Spleen (tissue), 11 donors: ENCODE results near the gene GRIN1. TPM values are rescaled to one million over a fixed set of nuclear protein-coding genes. Genes with fewer than 3 reads are reported as not detected.

Source experiments
- DNase-seq: peaks from one replicate; pipeline ENCODE4 v3.0.0-alpha.2; 2020
- H3K27ac ChIP-seq, 8 donors: fragments of 200-600 bp; sonication (generic) in 7 of 8; 1 replicate in 4 of 8; 2 replicates in 4 of 8; pipeline versions ENCODE4 v1.5.0 to v1.8.0; 2016 to 2021; ENCODE audit warnings: inconsistent platforms in 4 of 8, mild to moderate bottlenecking in 4 of 8, moderate library complexity in 1 of 8
- H3K27me3 ChIP-seq, 7 donors: fragments of 200-600 bp; sonication (generic) in 6 of 7; replicated peaks in 1 of 7; 1 replicate in 4 of 7; 2 replicates in 3 of 7; pipeline versions ENCODE4 v1.5.0 to v1.8.0; 2016 to 2021; ENCODE audit warnings: inconsistent platforms in 3 of 7, mild to moderate bottlenecking in 1 of 7
- H3K36me3 ChIP-seq, 6 donors: fragments of 200-600 bp; sonication (generic) in 5 of 6; 1 replicate in 4 of 6; 2 replicates in 2 of 6; pipeline versions ENCODE4 v1.5.0 to v1.8.0; 2016 to 2021; ENCODE audit warnings: inconsistent platforms in 2 of 6
- H3K4me1 ChIP-seq, 6 donors: fragments of 200-600 bp; sonication (generic) in 5 of 6; 1 replicate in 3 of 6; 2 replicates in 3 of 6; pipeline versions ENCODE4 v1.5.0 to v1.8.0; 2016 to 2021; ENCODE audit warnings: inconsistent platforms in 3 of 6
- H3K4me3 ChIP-seq, 8 donors: fragments of 200-600 bp; sonication (generic) in 7 of 8; 1 replicate in 4 of 8; 2 replicates in 4 of 8; pipeline versions ENCODE4 v1.5.0 to v1.8.0; 2016 to 2021; ENCODE audit warnings: inconsistent platforms in 4 of 8, mild to moderate bottlenecking in 4 of 8, moderate library complexity in 2 of 8
- H3K9me3 ChIP-seq, 8 donors: fragments of 200-600 bp; sonication (generic) in 7 of 8; 1 replicate in 4 of 8; 2 replicates in 4 of 8; pipeline versions ENCODE4 v1.5.0 to v1.8.0; 2016 to 2021; ENCODE audit warnings: inconsistent platforms in 4 of 8
- CTCF ChIP-seq, 11 experiments: fragments of 200-600 bp in 7 of 11; fragments of 450-650 bp in 4 of 11; sonication (generic) in 4 of 11; IDR thresholded peaks in 8 of 11; conservative IDR thresholded peaks in 3 of 11; 1 replicate in 7 of 11; 2 replicates in 4 of 11; pipeline versions ENCODE4 v1.4.0 to v1.8.0; 2016 to 2021; ENCODE audit warnings: antibody characterized with exemption in 11 of 11, inconsistent platforms in 4 of 11, mild to moderate bottlenecking in 1 of 11
- POLR2A ChIP-seq, 3 donors: fragments of 450-650 bp; IDR thresholded peaks; one replicate each; pipeline ENCODE4 v1.5.1; 2017; ENCODE audit warnings: antibody characterized with exemption in 3 of 3, mild to moderate bottlenecking in 1 of 3
- POLR2AphosphoS5 ChIP-seq, 3 donors: sonication (generic); formaldehyde crosslinking; IDR thresholded peaks; one replicate each; pipeline ENCODE4 v1.5.1; 2017; ENCODE audit warnings: antibody characterized with exemption in 3 of 3
- WGBS, 5 donors: extraction: QIAGEN DNeasy Blood & Tissue Kit in 3 of 5; methylation state at CpG; one replicate each; pipeline versions ENCODE4 v1.1.5 to v1.1.7; 2013 to 2018; 5-methylcytosine and 5-hydroxymethylcytosine counted together
- intact Hi-C: fragments of 100-400 bp; cut with DNase I; formaldehyde crosslinking; loops from one replicate; pipeline ENCODE4 v1.15.0; 2023; ENCODE audit warnings: low total_unique reads
- polyA plus RNA-seq, 3 donors: library from polyadenylated mRNA; stranded (reverse); fragments of 200-250 nt; gene quantifications; one replicate each; pipeline ENCODE4 v1.2.1, GENCODE V29; 2013
- total RNA-seq, 7 donors: library from RNA; depleted of rRNA in 3 of 7; stranded (reverse); fragments of >200 nt in 3 of 7; fragmentation: NEBNext Ultra II Directional in 4 of 7; extraction: Animal tissue kit (Norgen Biotek cat#: 25700) in 4 of 7; gene quantifications; one replicate each; pipeline versions ENCODE4 v1.1.0 to v1.2.1, GENCODE V29; 2016 to 2021
- donor health status: healthy with polysubstance abuse.
- donor health status: DM: no; HTN: no; CAD: no; lungs with moderate emphysema.
- donor health status: DM: no; HTN: no; CAD: no.
- donor health status: Bipolar disorder and iron deficiency.
- donor health status: healthy.
- donor health status: DM: no; HTN: no; CAD: no.
- donor health status: DM: yes; HTN: yes; CAD: no.

The GRIN1 gene
- total and polyA plus RNA-seq, 10 donors = 0.03 to 0.70 (median 0.05) TPM; not detected in 6

GRCh38 chr9:137157618-137158415, 18.9 kb downstream of the GRIN1 start:
- peaks cover 3 to 42% (median 20%) of the 10 kb centered on the region in 6 donors for H3K4me1 ChIP-seq
- no peaks in the 10 kb centered on the region for H3K9me3 ChIP-seq
- no peak for DNase-seq
- WGBS, 5 donors = 49 to 72% (median 64%) methylated on average over 15 to 19 of the region's 19 CpGs
- no peaks in the 10 kb centered on the region for H3K36me3 ChIP-seq
- intact Hi-C loops = no loop called here
- H3K4me3 ChIP-seq = no peak overlapping the region
- H3K27me3 ChIP-seq = peaks cover 3 to 85% (median 74%) of the 10 kb centered on the region in 7 donors
- TF ChIP-seq CTCF (IDR thresholded peaks at IDR 0.05 in 8 of 11, conservative IDR thresholded peaks at IDR 0.05 in 3 of 11) = no peak
- no peak for TF ChIP-seq POLR2A (IDR thresholded peaks at IDR 0.05)
- TF ChIP-seq POLR2AphosphoS5 (IDR thresholded peaks at IDR 0.05) = no peak
- H3K27ac ChIP-seq = no peak overlapping the region

- H3K36me3 ChIP-seq = no peaks in the 10 kb centered on the region
- H3K4me1 ChIP-seq = peaks cover 5 to 51% (median 27%) of the 10 kb centered on the region in 6 donors
- no peak overlapping the region for H3K4me3 ChIP-seq
- H3K27me3 ChIP-seq = peaks cover 5 to 93% (median 82%) of the 10 kb centered on the region in 7 donors
- intact Hi-C loops = no loop called here
- no peaks in the 10 kb centered on the region for H3K9me3 ChIP-seq
- TF ChIP-seq POLR2AphosphoS5 (IDR thresholded peaks at IDR 0.05) (no peak), CTCF (IDR thresholded peaks at IDR 0.05 in 8 of 11, conservative IDR thresholded peaks at IDR 0.05 in 3 of 11) (no peak), POLR2A (IDR thresholded peaks at IDR 0.05) (no peak)
- H3K27ac ChIP-seq = no peak overlapping the region
- WGBS, 5 donors = 16 to 31% (median 18%) methylated on average over 4 of the region's 4 CpGs
- no peak for DNase-seq
Measured at GRCh38 chr9:137158625-137159024, 19.7 kb downstream of the GRIN1 start.

- peaks cover 5 to 51% (median 27%) of the 10 kb centered on the region in 6 donors for H3K4me1 ChIP-seq
- no peak for DNase-seq
- 29 to 48% (median 37%) methylated on average over 14 of the region's 14 CpGs for WGBS, 5 donors
- intact Hi-C loops = no loop called here
- no peak for TF ChIP-seq POLR2AphosphoS5 (IDR thresholded peaks at IDR 0.05)
- TF ChIP-seq POLR2A (IDR thresholded peaks at IDR 0.05) = no peak
- TF ChIP-seq CTCF (IDR thresholded peaks at IDR 0.05 in 8 of 11, conservative IDR thresholded peaks at IDR 0.05 in 3 of 11) = no peak
- H3K4me3 ChIP-seq = no peak overlapping the region
- H3K27me3 ChIP-seq = peaks cover 5 to 100% (median 89%) of the 10 kb centered on the region in 7 donors
- no peak overlapping the region for H3K27ac ChIP-seq
- H3K9me3 ChIP-seq = no peaks in the 10 kb centered on the region
- no peaks in the 10 kb centered on the region for H3K36me3 ChIP-seq
Measured at GRCh38 chr9:137159105-137160053, 20.4 kb downstream of the GRIN1 start.
